Measurements from ENCODE around the gene UVRAG.
A peak's percentile ranks its signal among the peaks of the same experiment; 100 is the strongest.
"Not testable (repeated sequence)": the region's sequence is repeated elsewhere in the genome, so short reads cannot be mapped to it uniquely, and the experiment has no call there.

The UVRAG gene

GRCh38 chr11:75924966-75925784 is 110.2 kb downstream of the UVRAG start:
- DNase-seq: peak; percentile 29

GRCh38 chr11:75925785-75926164 is 110.8 kb downstream of the UVRAG start:
- no peak for DNase-seq

GRCh38 chr11:75929706-75930105 is 114.7 kb downstream of the UVRAG start:
- no peak for DNase-seq

- DNase-seq: no peak
Observed at GRCh38 chr11:75930534-75930933, 115.5 kb downstream of the UVRAG start.

GRCh38 chr11:75931124-75931523 is 116.1 kb downstream of the UVRAG start:
- DNase-seq: no peak

GRCh38 chr11:75933736-75934135 is 118.7 kb downstream of the UVRAG start:
- not testable (repeated sequence) for DNase-seq

GRCh38 chr11:75934851-75935250 is 119.8 kb downstream of the UVRAG start:
- no peak for DNase-seq

- no peak for DNase-seq
Observed at GRCh38 chr11:75938543-75938942, 123.5 kb downstream of the UVRAG start.

GRCh38 chr11:75939516-75939915 is 124.5 kb downstream of the UVRAG start:
- DNase-seq: no peak

GRCh38 chr11:75939992-75940391 is 125.0 kb downstream of the UVRAG start:
- DNase-seq: no peak

- DNase-seq: no peak
Observed at GRCh38 chr11:75940911-75941310, 125.9 kb downstream of the UVRAG start.

GRCh38 chr11:75944515-75944914 is 129.5 kb downstream of the UVRAG start:
- no peak for DNase-seq

GRCh38 chr11:75945446-75945845 is 130.4 kb downstream of the UVRAG start:
- no peak for DNase-seq

GRCh38 chr11:75945947-75946346 is 130.9 kb downstream of the UVRAG start:
- DNase-seq: peak; percentile 25

GRCh38 chr11:75946531-75947530 is 131.8 kb downstream of the UVRAG start:
- DNase-seq: peak; percentile 58

GRCh38 chr11:75949023-75949672 is 134.1 kb downstream of the UVRAG start:
- DNase-seq: peak; percentile 72

GRCh38 chr11:75950141-75950540 is 135.1 kb downstream of the UVRAG start:
- DNase-seq: no peak

GRCh38 chr11:75954039-75954438 is 139.0 kb downstream of the UVRAG start:
- peak; percentile 38 for DNase-seq

- DNase-seq: no peak
Observed at GRCh38 chr11:75955443-75955842, 140.4 kb downstream of the UVRAG start.

- DNase-seq: no peak
Observed at GRCh38 chr11:75959540-75959939, 144.5 kb downstream of the UVRAG start.

- DNase-seq: no peak
Observed at GRCh38 chr11:75964071-75964470, 149.1 kb downstream of the UVRAG start.

GRCh38 chr11:75966537-75967287 is 151.7 kb downstream of the UVRAG start:
- DNase-seq: peak; percentile 19
